ENCODE data around the gene GTPBP2. TPM values are rescaled to one million over a fixed set of nuclear protein-coding genes. Genes with fewer than 3 reads are reported as not detected.
"Not testable (repeated sequence)": the region's sequence is repeated elsewhere in the genome, so short reads cannot be mapped to it uniquely, and the experiment has no call there.

GTPBP2 gene
- total RNA-seq, 1 experiment from 2014 or later = 277 TPM

- Mint-ChIP-seq H3K4me1 (ENCODE audit: insufficient read depth, unreplicated experiment) (no peaks in the 10 kb centered on the region), H3K4me3 (ENCODE audit: unreplicated experiment) (no peak overlapping the region), H3K27ac (ENCODE audit: low read depth, unreplicated experiment) (no peak overlapping the region), H3K27me3 (ENCODE audit: insufficient read depth, unreplicated experiment) (no peaks in the 10 kb centered on the region), H3K36me3 (ENCODE audit: insufficient read depth, unreplicated experiment) (peaks cover 5% of the 10 kb centered on the region), H3K9me3 (ENCODE audit: unreplicated experiment) (no peaks in the 10 kb centered on the region)
- no peak for TF ChIP-seq CTCF (IDR thresholded peaks at IDR 0.05; ENCODE audit: unreplicated experiment)
- no TSS peak for BruUV-seq (replicated peaks)
- intact Hi-C loops (cut with micrococcal nuclease) = no loop called here
- ChIA-PET CTCF (interaction anchor here (0.7 to 2.9 kb wide), 3 partner anchors 9 to 503 kb away, joined by 3 to 19 read pairs (median 3); no protein-coding TSS in a partner anchor), POLR2A (interaction anchor here (0.6 to 1.1 kb wide), 2 partner anchors 30 to 39 kb away, joined by 4 read pairs; partner anchors contain the start of gene MRPS18A)
- peak; percentile 62 for DNase-seq (ENCODE audit: unreplicated experiment)
Observed at GRCh38 chr6:43658161-43658560, 29.1 kb upstream of the GTPBP2 start.

GRCh38 chr6:43657221-43657802 lies 28.2 kb upstream of the GTPBP2 start:
- peaks cover 5% of the 10 kb centered on the region for H3K36me3 Mint-ChIP-seq (ENCODE audit: insufficient read depth, unreplicated experiment)
- no TSS peak for BruUV-seq (replicated peaks)
- ChIA-PET POLR2A (interaction anchor here (0.8 to 1.0 kb wide), 2 partner anchors 10 kb away, joined by 4 read pairs; no protein-coding TSS in a partner anchor), CTCF (interaction anchor here (0.9 to 2.9 kb wide), 3 partner anchors 10 to 118 kb away, joined by 3 to 19 read pairs (median 4); no protein-coding TSS in a partner anchor)
- H3K9me3 Mint-ChIP-seq (ENCODE audit: unreplicated experiment) = no peaks in the 10 kb centered on the region
- no peaks in the 10 kb centered on the region for H3K4me1 Mint-ChIP-seq (ENCODE audit: insufficient read depth, unreplicated experiment)
- TF ChIP-seq CTCF (IDR thresholded peaks at IDR 0.05; ENCODE audit: unreplicated experiment) = no peak
- H3K4me3 Mint-ChIP-seq (ENCODE audit: unreplicated experiment) = no peak overlapping the region
- no peaks in the 10 kb centered on the region for H3K27me3 Mint-ChIP-seq (ENCODE audit: insufficient read depth, unreplicated experiment)
- no peak overlapping the region for H3K27ac Mint-ChIP-seq (ENCODE audit: low read depth, unreplicated experiment)
- intact Hi-C loops (cut with micrococcal nuclease) = no loop called here
- no peak for DNase-seq (ENCODE audit: unreplicated experiment)

GRCh38 chr6:43652822-43653221 lies 23.8 kb upstream of the GTPBP2 start:
- H3K27ac Mint-ChIP-seq (ENCODE audit: low read depth, unreplicated experiment); H3K4me1 Mint-ChIP-seq (ENCODE audit: insufficient read depth, unreplicated experiment); H3K27me3 Mint-ChIP-seq (ENCODE audit: insufficient read depth, unreplicated experiment); H3K9me3 Mint-ChIP-seq (ENCODE audit: unreplicated experiment); intact Hi-C loops (cut with micrococcal nuclease); BruUV-seq (replicated peaks); H3K4me3 Mint-ChIP-seq (ENCODE audit: unreplicated experiment); H3K36me3 Mint-ChIP-seq (ENCODE audit: insufficient read depth, unreplicated experiment); DNase-seq (ENCODE audit: unreplicated experiment): not testable (repeated sequence)
- CTCF ChIA-PET = interaction anchor here (1.3 to 1.4 kb wide), 2 partner anchors 13 to 422 kb away, joined by 5 to 7 read pairs; no protein-coding TSS in a partner anchor
- POLR2A ChIA-PET = interaction anchor here (1.1 kb wide), 1 partner anchor 16 kb away, joined by 3 read pairs; no protein-coding TSS in a partner anchor

- no peaks in the 10 kb centered on the region for H3K4me1 Mint-ChIP-seq (ENCODE audit: insufficient read depth, unreplicated experiment)
- ChIA-PET POLR2A (interaction anchor here (1.5 to 2.0 kb wide), 2 partner anchors 13 to 19 kb away, joined by 7 to 8 read pairs; partner anchors contain the start of genes GTPBP2 and MAD2L1BP), CTCF (interaction anchor here (0.6 to 0.9 kb wide), 3 partner anchors 11 to 675 kb away, joined by 3 to 4 read pairs (median 4); no protein-coding TSS in a partner anchor)
- BruUV-seq (replicated peaks) = no TSS peak
- no peaks in the 10 kb centered on the region for H3K9me3 Mint-ChIP-seq (ENCODE audit: unreplicated experiment)
- no peak overlapping the region for H3K4me3 Mint-ChIP-seq (ENCODE audit: unreplicated experiment)
- no peak for DNase-seq (ENCODE audit: unreplicated experiment)
- intact Hi-C loops (cut with micrococcal nuclease) = no loop called here
- no peaks in the 10 kb centered on the region for H3K27me3 Mint-ChIP-seq (ENCODE audit: insufficient read depth, unreplicated experiment)
- no peak for TF ChIP-seq CTCF (IDR thresholded peaks at IDR 0.05; ENCODE audit: unreplicated experiment)
- H3K36me3 Mint-ChIP-seq (ENCODE audit: insufficient read depth, unreplicated experiment) = no peaks in the 10 kb centered on the region
- H3K27ac Mint-ChIP-seq (ENCODE audit: low read depth, unreplicated experiment) = no peak overlapping the region
Observed at GRCh38 chr6:43648248-43648647, 19.2 kb upstream of the GTPBP2 start.
